Tibial artery (tissue), 4 donors: ENCODE measurements around the gene PDE7B.

Experiments used
- DNase-seq, 2 donors: peaks; one replicate each; pipeline ENCODE4 v3.0.0-alpha.2; 2019
- H3K27ac ChIP-seq, 2 donors: fragments of 200-600 bp; sonication (generic) in 1 of 2; 1 replicate in 1 of 2; 2 replicates in 1 of 2; pipeline ENCODE4 v1.5.1; 2018 to 2019; ENCODE audit warnings: mild to moderate bottlenecking in 1 of 2
- H3K27me3 ChIP-seq, 2 donors: fragments of 200-600 bp; sonication (generic) in 1 of 2; one replicate each; pipeline versions ENCODE4 v1.5.1 to v1.6.0; 2016 to 2019
- H3K36me3 ChIP-seq, 3 donors: fragments of 200-600 bp; sonication (generic) in 2 of 3; one replicate each; pipeline ENCODE4 v1.5.1; 2016 to 2019; ENCODE audit warnings: mild to moderate bottlenecking in 2 of 3
- H3K4me1 ChIP-seq, 4 donors: fragments of 200-600 bp; sonication (generic) in 2 of 4; 1 replicate in 3 of 4; 2 replicates in 1 of 4; pipeline ENCODE4 v1.5.1; 2016 to 2019
- H3K4me3 ChIP-seq, 2 donors: fragments of 200-600 bp; sonication (generic) in 1 of 2; 1 replicate in 1 of 2; 2 replicates in 1 of 2; pipeline ENCODE4 v1.5.1; 2018 to 2019; ENCODE audit warnings: mild to moderate bottlenecking in 2 of 2
- H3K9me3 ChIP-seq, 3 donors: fragments of 200-600 bp; sonication (generic) in 1 of 3; one replicate each; pipeline ENCODE4 v1.5.1; 2016 to 2019
- intact Hi-C: fragments of 100-400 bp; cut with DNase I; formaldehyde crosslinking; loops from one replicate; pipeline ENCODE4 v1.15.0; 2023; ENCODE audit warnings: low total_unique reads
- TF ChIP-seq, protein P1 (sequence below), 2 experiments: fragments of 200-600 bp in 1 of 2; fragments of 450-650 bp in 1 of 2; IDR thresholded peaks; one replicate each; pipeline ENCODE4 v1.5.1; 2017 to 2019; ENCODE audit warnings: antibody characterized with exemption in 2 of 2, mild to moderate bottlenecking in 1 of 2, moderate library complexity in 1 of 2

PDE7B gene

DNA sequence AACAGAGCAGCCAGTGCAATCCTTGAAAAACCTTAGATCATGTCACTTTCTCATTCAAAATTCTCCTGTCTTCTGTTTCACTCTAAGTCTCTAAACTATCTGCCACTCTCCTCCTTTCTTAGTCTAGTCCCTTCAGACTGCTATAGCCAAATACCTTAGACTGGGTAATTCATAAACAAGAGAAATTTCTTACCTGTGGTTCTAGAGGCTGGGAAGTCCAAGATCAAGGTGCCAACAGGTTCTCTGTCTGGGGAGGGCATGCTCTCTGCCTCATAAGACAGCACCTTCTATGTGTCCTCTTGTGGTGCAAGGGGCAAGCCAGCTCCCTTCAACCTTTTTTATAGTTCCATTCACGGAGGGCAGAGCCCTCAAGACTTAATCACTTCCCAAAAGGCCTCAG is 242.3 kb downstream of the PDE7B start:
- no peaks in the 10 kb centered on the region for H3K36me3 ChIP-seq
- H3K27me3 ChIP-seq = no peaks in the 10 kb centered on the region
- TF ChIP-seq, protein P1, sequence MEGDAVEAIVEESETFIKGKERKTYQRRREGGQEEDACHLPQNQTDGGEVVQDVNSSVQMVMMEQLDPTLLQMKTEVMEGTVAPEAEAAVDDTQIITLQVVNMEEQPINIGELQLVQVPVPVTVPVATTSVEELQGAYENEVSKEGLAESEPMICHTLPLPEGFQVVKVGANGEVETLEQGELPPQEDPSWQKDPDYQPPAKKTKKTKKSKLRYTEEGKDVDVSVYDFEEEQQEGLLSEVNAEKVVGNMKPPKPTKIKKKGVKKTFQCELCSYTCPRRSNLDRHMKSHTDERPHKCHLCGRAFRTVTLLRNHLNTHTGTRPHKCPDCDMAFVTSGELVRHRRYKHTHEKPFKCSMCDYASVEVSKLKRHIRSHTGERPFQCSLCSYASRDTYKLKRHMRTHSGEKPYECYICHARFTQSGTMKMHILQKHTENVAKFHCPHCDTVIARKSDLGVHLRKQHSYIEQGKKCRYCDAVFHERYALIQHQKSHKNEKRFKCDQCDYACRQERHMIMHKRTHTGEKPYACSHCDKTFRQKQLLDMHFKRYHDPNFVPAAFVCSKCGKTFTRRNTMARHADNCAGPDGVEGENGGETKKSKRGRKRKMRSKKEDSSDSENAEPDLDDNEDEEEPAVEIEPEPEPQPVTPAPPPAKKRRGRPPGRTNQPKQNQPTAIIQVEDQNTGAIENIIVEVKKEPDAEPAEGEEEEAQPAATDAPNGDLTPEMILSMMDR (IDR thresholded peaks at IDR 0.05) = no peak
- no peaks in the 10 kb centered on the region for H3K9me3 ChIP-seq
- no peak overlapping the region for H3K4me3 ChIP-seq
- no peak for DNase-seq
- H3K27ac ChIP-seq = no peak overlapping the region
- intact Hi-C loops = no loop called here
- peaks cover 0 to 11% (median 0%) of the 10 kb centered on the region in 4 donors for H3K4me1 ChIP-seq

DNA sequence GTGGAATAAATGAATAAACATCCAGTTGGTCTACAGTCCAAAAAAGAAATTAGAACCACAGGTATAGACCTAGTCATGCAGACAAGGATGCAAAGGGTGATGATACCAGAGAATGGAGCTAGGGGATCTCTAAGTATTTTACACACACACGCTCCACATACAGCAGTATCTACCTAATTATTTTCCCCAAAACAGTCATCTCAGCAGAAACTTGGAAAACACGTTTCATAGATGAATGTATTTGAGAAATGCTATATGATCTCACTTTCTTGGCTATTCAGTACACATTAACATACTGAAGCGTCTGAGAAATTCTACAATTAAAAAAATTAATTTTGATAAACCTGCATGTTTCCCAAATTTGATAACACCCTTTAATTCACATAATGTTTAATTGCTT is 243.3 kb downstream of the PDE7B start:
- H3K4me3 ChIP-seq = no peak overlapping the region
- no peaks in the 10 kb centered on the region for H3K27me3 ChIP-seq
- H3K9me3 ChIP-seq = no peaks in the 10 kb centered on the region
- DNase-seq = no peak
- no peak overlapping the region for H3K27ac ChIP-seq
- H3K4me1 ChIP-seq = peaks cover 0 to 11% (median 0%) of the 10 kb centered on the region in 4 donors
- TF ChIP-seq, protein P1 (IDR thresholded peaks at IDR 0.05) = no peak
- intact Hi-C loops = no loop called here
- no peaks in the 10 kb centered on the region for H3K36me3 ChIP-seq

DNA sequence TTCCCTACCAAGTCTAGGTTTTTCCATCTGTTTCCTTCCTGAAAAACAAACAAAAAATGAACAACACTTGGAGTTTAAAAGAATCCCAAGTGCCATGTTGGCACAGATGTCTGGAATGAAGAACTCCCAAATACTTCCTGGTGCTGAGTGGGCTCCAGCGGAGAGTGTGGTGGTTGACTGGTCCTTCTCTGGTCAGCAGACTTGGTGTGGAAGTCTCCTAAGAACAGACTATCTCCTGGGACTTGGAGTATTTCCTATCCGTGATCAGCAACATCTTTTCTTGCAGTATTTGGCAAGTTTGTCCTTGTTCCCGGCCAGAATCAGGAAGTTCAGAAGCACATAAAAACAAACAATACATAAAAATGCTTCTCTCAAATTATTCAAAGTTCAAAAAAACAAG is 244.5 kb downstream of the PDE7B start:
- H3K27ac ChIP-seq = peak overlapping the region in 1 of 2 donors; percentile 24
- no peaks in the 10 kb centered on the region for H3K27me3 ChIP-seq
- TF ChIP-seq, protein P1 (IDR thresholded peaks at IDR 0.05) = no peak
- H3K9me3 ChIP-seq = no peaks in the 10 kb centered on the region
- DNase-seq = peak; percentile 61 to 76
- peaks cover 0 to 11% (median 0%) of the 10 kb centered on the region in 4 donors for H3K4me1 ChIP-seq
- H3K36me3 ChIP-seq = no peaks in the 10 kb centered on the region
- no peak overlapping the region for H3K4me3 ChIP-seq
- intact Hi-C loops = no loop called here

DNA sequence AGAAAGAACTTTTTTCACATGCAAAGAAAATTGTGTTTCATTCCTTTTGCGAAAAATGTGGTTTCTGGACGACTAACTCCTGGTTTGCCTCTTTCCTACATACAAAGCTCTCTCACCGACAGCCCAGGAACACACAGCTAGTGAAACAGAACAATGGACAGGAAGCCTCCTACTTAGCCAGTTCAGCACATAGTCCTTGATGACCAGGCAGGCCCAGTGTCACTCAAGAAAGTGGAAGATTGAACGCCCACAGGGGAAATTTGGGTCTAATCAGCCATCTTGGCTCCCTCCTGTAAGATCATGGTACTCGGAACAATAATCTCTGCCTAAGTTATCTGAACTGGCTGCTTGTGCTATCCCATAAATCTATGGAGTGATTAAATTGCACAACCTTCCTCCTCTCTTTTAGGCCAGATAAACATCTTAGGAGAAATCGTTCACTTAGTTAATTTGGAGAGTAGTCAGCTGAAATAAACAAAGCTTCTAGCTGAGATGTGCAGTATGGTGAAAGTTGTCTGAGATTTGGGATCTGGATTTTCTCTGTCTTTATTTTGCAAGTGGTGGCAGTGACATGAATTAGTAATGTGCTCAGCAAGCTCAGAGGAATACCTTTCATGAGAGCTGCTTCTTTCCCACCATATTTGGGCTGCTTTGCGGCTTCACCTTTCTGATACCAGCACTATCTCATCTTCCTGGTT is 251.6 kb downstream of the PDE7B start:
- intact Hi-C loops = no loop called here
- Histone ChIP-seq H3K4me3 (no peak overlapping the region), H3K27me3 (no peaks in the 10 kb centered on the region), H3K4me1 (peaks cover 0 to 10% (median 0%) of the 10 kb centered on the region in 4 donors), H3K27ac (no peak overlapping the region), H3K36me3 (no peaks in the 10 kb centered on the region), H3K9me3 (no peaks in the 10 kb centered on the region)
- TF ChIP-seq, protein P1 (IDR thresholded peaks at IDR 0.05) = no peak
- no peak for DNase-seq

DNA sequence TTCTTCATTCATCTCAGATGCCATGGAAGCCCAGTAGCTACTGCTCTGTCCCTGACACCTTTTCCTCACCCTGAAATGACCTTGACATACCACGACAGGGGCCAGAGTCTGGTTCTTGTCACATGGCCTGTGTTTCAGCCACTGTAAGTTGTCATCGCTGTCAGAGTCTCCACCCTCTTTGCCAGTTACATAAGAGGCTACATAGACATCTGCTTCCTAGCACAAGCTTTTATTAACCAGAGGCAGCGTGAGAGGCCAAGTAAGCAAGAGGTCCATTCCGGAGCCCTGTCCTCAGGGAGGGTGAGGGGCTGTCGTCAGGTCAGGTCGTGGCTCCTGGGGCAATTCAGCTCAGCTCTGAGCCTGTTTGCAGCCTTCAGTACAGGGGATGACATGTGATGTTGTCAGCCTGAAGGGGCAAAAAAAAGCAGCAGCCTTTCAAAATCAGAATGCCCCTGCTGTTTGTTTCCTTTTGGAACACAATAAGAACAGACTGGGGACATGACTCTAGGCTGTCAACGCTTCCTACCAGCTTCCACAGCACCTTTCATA is 252.3 kb downstream of the PDE7B start:
- no peaks in the 10 kb centered on the region for H3K9me3 ChIP-seq
- no peaks in the 10 kb centered on the region for H3K36me3 ChIP-seq
- TF ChIP-seq, protein P1 (IDR thresholded peaks at IDR 0.05) = no peak
- peak in 1 of 2 donors; percentile 30 for DNase-seq
- no peak overlapping the region for H3K27ac ChIP-seq
- H3K4me3 ChIP-seq = no peak overlapping the region
- H3K27me3 ChIP-seq = no peaks in the 10 kb centered on the region
- peaks cover 0 to 10% (median 0%) of the 10 kb centered on the region in 4 donors for H3K4me1 ChIP-seq
- intact Hi-C loops = no loop called here
